HFFc6 (cell line): ENCODE results near the gene TTC21A. TPM values are rescaled to one million over a fixed set of nuclear protein-coding genes. Genes with fewer than 3 reads are reported as not detected.
A peak's percentile ranks its signal among the peaks of the same experiment; 100 is the strongest.

Experiments
- DNase-seq: peaks from one replicate; pipeline ENCODE4 v3.0.0-alpha.2; 2018
- H3K27ac Mint-ChIP-seq: 2 replicates; pipeline ENCODE4 v1.8.0; 2020; ENCODE audit warnings: mild to moderate bottlenecking, mixed read lengths
- H3K27me3 Mint-ChIP-seq: 2 replicates; pipeline ENCODE4 v1.8.0; 2021; ENCODE audit warnings: mild to moderate bottlenecking, moderate library complexity, mixed read lengths; ENCODE audit not compliant: insufficient read depth
- H3K36me3 Mint-ChIP-seq: 2 replicates; pipeline ENCODE4 v1.8.0; 2021; ENCODE audit warnings: low read depth, mixed read lengths
- H3K4me1 Mint-ChIP-seq: 2 replicates; pipeline ENCODE4 v1.8.0; 2020; ENCODE audit warnings: low read depth, mixed read lengths
- H3K4me3 Mint-ChIP-seq: 2 replicates; pipeline ENCODE4 v1.8.0; 2020; ENCODE audit warnings: mild to moderate bottlenecking, moderate library complexity, mixed read lengths
- H3K9me3 Mint-ChIP-seq: 2 replicates; pipeline ENCODE4 v1.8.0; 2020; ENCODE audit warnings: mild to moderate bottlenecking, mixed read lengths
- CTCF ChIP-seq: fragments of 200-600 bp; sonication (generic); IDR thresholded peaks from 2 replicates; pipeline ENCODE4 v1.5.0; 2021; ENCODE audit warnings: antibody characterized with exemption, mild to moderate bottlenecking
- total RNA-seq, 6 experiments: library from RNA; stranded (reverse); fragmentation: NEBNext Ultra II Directional; extraction: Animal tissue kit (Norgen Biotek cat#: 25700); gene quantifications; 2 replicates in 1 of 6; 3 replicates in 5 of 6; pipeline ENCODE4 v1.2.3, GENCODE V29; 2021

TTC21A gene
- total RNA-seq, 6 experiments from 2014 or later, result 0.91 to 2.2 (median 1.8) TPM

- H3K4me1 Mint-ChIP-seq, result no peaks in the 10 kb centered on the region
- H3K36me3 Mint-ChIP-seq, result no peaks in the 10 kb centered on the region
- H3K4me3 Mint-ChIP-seq, result no peak overlapping the region
- H3K27ac Mint-ChIP-seq, result no peak overlapping the region
- no peaks in the 10 kb centered on the region for H3K9me3 Mint-ChIP-seq
- no peaks in the 10 kb centered on the region; the same call in 1 of the 2 replicates for H3K27me3 Mint-ChIP-seq
- DNase-seq, result no peak
- no peak for TF ChIP-seq CTCF
Observed at GRCh38 chr3:39118931-39119660, 11.6 kb downstream of the TTC21A start.

- Mint-ChIP-seq H3K36me3 (no peaks in the 10 kb centered on the region), H3K4me1 (peaks cover 21% of the 10 kb centered on the region), H3K27ac (no peak overlapping the region), H3K4me3 (no peak overlapping the region), H3K27me3 (no peaks in the 10 kb centered on the region; the same call in 1 of the 2 replicates), H3K9me3 (no peaks in the 10 kb centered on the region)
- DNase-seq, result no peak
- TF ChIP-seq CTCF, result no peak
Observed at GRCh38 chr3:39121621-39122020, 14.1 kb downstream of the TTC21A start.

- Mint-ChIP-seq H3K4me1 (peaks cover 24% of the 10 kb centered on the region), H3K4me3 (no peak overlapping the region), H3K9me3 (no peaks in the 10 kb centered on the region), H3K27me3 (no peaks in the 10 kb centered on the region; the same call in 1 of the 2 replicates), H3K36me3 (no peaks in the 10 kb centered on the region), H3K27ac (no peak overlapping the region)
- no peak for TF ChIP-seq CTCF
- no peak for DNase-seq
Observed at GRCh38 chr3:39122813-39123212, 15.3 kb downstream of the TTC21A start.

- Mint-ChIP-seq H3K36me3 (no peaks in the 10 kb centered on the region), H3K27ac (peak overlapping the region; percentile 73; the same call in 1 of the 2 replicates), H3K9me3 (no peaks in the 10 kb centered on the region), H3K27me3 (no peaks in the 10 kb centered on the region; the same call in 1 of the 2 replicates), H3K4me3 (no peak overlapping the region; the same call in 1 of the 2 replicates), H3K4me1 (peaks cover 24% of the 10 kb centered on the region)
- peak; percentile 36 for DNase-seq
- peak; percentile 61 for TF ChIP-seq CTCF
Observed at GRCh38 chr3:39124876-39125840, 17.7 kb downstream of the TTC21A start.

- TF ChIP-seq CTCF, result no peak
- Mint-ChIP-seq H3K9me3 (no peaks in the 10 kb centered on the region), H3K36me3 (no peaks in the 10 kb centered on the region), H3K4me3 (no peak overlapping the region), H3K27ac (peak overlapping the region; percentile 73; the same call in 1 of the 2 replicates), H3K4me1 (peaks cover 24% of the 10 kb centered on the region), H3K27me3 (no peaks in the 10 kb centered on the region; the same call in 1 of the 2 replicates)
- peak; percentile 55 for DNase-seq
Observed at GRCh38 chr3:39125841-39126500, 18.5 kb downstream of the TTC21A start.
